Measurements from ENCODE around the gene MYMX. TPM values are rescaled to one million over a fixed set of nuclear protein-coding genes. Genes with fewer than 3 reads are reported as not detected.

Gene MYMX
- total and polyA plus RNA-seq, 4 donors: 0.21 TPM; not detected in 3

- TF ChIP-seq, protein P1, sequence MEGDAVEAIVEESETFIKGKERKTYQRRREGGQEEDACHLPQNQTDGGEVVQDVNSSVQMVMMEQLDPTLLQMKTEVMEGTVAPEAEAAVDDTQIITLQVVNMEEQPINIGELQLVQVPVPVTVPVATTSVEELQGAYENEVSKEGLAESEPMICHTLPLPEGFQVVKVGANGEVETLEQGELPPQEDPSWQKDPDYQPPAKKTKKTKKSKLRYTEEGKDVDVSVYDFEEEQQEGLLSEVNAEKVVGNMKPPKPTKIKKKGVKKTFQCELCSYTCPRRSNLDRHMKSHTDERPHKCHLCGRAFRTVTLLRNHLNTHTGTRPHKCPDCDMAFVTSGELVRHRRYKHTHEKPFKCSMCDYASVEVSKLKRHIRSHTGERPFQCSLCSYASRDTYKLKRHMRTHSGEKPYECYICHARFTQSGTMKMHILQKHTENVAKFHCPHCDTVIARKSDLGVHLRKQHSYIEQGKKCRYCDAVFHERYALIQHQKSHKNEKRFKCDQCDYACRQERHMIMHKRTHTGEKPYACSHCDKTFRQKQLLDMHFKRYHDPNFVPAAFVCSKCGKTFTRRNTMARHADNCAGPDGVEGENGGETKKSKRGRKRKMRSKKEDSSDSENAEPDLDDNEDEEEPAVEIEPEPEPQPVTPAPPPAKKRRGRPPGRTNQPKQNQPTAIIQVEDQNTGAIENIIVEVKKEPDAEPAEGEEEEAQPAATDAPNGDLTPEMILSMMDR (IDR thresholded peaks at IDR 0.05; ENCODE audit: control extremely low read depth, extremely low read depth): no peak
- no peak for ATAC-seq (ENCODE audit: insufficient read depth, low FRiP score)
- peaks cover 0 to 3% (median 0%) of the 10 kb centered on the region in 4 donors for H3K36me3 ChIP-seq (ENCODE audit: control insufficient read depth in 4 of 4, insufficient read depth in 4 of 4, low read length in 4 of 4)
- H3K9me3 ChIP-seq (ENCODE audit: control insufficient read depth in 4 of 4, insufficient read depth in 3 of 4, low read length in 3 of 4): no peaks in the 10 kb centered on the region
- WGBS, 2 donors: 85 to 94% methylated on average over 4 of the region's 4 CpGs
- H3K4me1 ChIP-seq (ENCODE audit: control insufficient read depth in 5 of 5, insufficient read depth in 5 of 5, low read length in 5 of 5): peaks cover 12 to 37% (median 17%) of the 10 kb centered on the region in 5 donors
- no peaks in the 10 kb centered on the region for H3K27me3 ChIP-seq (ENCODE audit: control insufficient read depth in 3 of 3, insufficient read depth in 3 of 3, low read length in 2 of 3)
- no peak overlapping the region for H3K9ac ChIP-seq (ENCODE audit: insufficient read depth in 1 of 2, low read length in 2 of 2)
- no peak overlapping the region for H3K4me3 ChIP-seq
- no peak for DNase-seq
- peak overlapping the region in 1 of 2 donors; percentile 78 for H3K27ac ChIP-seq (ENCODE audit: low read depth in 1 of 2, low read length in 1 of 2)
Observed at GRCh38 chr6:44224965-44225305, 8.2 kb downstream of the MYMX start.

DNA sequence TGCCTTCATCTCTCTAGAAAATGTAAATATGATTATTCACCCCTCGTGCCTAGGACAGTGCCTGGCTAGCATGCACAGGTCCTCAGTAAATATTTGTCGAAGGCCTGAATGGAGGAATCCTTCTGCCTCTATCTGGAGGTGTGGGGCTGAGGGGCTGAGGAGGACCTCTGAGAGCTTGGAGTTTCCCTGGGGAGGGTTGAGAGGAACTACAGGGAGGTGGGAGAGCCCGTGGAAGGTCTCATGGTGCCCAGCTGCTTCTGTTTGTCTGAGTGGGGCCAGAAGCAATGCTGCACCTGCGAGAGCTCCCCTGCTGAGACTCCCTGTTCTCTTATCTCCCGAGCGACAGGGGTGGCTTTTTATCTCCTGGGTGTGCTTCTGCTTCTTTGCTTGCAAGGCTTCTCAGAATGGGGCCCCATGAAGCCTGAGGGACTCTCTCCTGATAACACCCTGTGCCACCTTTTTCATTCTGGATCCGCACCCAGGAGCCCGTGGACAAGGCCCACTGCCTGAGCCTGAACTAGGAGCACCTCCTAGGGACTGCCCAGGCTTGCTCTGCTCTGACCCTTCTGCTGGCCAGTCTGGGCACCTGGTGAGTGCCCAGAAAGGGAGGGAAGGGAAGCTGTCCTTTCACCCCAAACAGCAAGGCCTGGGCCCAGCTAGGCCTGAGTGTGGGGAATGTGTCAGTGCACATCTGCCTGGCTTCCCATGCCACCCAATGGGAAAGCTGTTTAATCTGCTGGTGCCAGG, 9.0 kb downstream of the MYMX start:
- Histone ChIP-seq H3K4me1 (ENCODE audit: control insufficient read depth in 5 of 5, insufficient read depth in 5 of 5, low read length in 5 of 5) (peaks cover 12 to 36% (median 17%) of the 10 kb centered on the region in 5 donors), H3K27ac (ENCODE audit: low read depth in 1 of 2, low read length in 1 of 2) (peak overlapping the region in 1 of 2 donors; percentile 87), H3K9ac (ENCODE audit: insufficient read depth in 1 of 2, low read length in 2 of 2) (no peak overlapping the region), H3K36me3 (ENCODE audit: control insufficient read depth in 4 of 4, insufficient read depth in 4 of 4, low read length in 4 of 4) (peaks cover 0 to 7% (median 1%) of the 10 kb centered on the region in 4 donors), H3K27me3 (ENCODE audit: control insufficient read depth in 3 of 3, insufficient read depth in 3 of 3, low read length in 2 of 3) (no peaks in the 10 kb centered on the region), H3K9me3 (ENCODE audit: control insufficient read depth in 4 of 4, insufficient read depth in 3 of 4, low read length in 3 of 4) (no peaks in the 10 kb centered on the region), H3K4me3 (no peak overlapping the region)
- ATAC-seq (ENCODE audit: insufficient read depth, low FRiP score) (no peak), DNase-seq (no peak)
- 88% methylated on average over 8 of the region's 8 CpGs for WGBS, 2 donors
- TF ChIP-seq, protein P1 (IDR thresholded peaks at IDR 0.05; ENCODE audit: control extremely low read depth, extremely low read depth): no peak

DNA sequence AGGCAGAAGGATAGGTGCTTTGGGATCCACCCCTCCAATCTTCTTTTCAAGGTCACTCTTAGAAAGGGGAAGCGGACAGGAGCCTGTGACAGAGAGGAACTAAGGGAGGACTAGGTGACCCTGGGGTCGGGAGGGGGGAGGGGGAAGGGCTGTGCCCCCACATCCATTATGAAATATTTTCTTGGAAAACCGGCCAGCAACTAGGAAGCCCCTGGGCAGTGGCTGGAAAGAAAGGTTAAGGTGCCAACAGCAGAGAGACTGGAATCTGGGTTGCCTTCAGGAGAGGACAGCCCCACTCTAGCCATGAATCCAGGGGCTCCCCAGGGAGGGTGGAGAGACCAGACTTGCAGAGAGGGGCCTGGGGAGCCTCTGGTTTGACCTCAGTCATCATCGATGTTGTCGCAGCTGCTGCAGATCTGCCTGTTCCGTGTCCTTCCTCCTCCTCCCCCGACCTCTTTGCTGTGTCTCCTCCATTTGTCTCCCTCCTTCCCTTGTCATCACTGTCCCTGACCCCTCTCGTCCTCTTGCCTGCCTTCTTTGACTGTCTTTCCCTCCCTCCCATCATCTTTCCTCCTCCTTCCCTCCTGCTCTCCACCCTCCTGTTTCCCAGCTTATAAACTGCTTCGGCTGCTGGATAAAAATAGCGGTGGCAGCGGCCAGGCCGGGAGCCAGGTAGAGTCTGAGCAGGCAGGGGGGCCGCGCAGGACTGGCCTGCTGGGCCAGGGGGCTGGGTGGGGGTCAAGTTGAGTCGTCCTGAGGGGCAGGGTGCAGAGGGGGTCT, 9.8 kb downstream of the MYMX start:
- Histone ChIP-seq H3K9ac (ENCODE audit: insufficient read depth in 1 of 2, low read length in 2 of 2) (no peak overlapping the region), H3K27ac (ENCODE audit: low read depth in 1 of 2, low read length in 1 of 2) (peak overlapping the region; percentile 10 to 87), H3K4me1 (ENCODE audit: control insufficient read depth in 5 of 5, insufficient read depth in 5 of 5, low read length in 5 of 5) (peaks cover 8 to 28% (median 17%) of the 10 kb centered on the region in 5 donors), H3K9me3 (ENCODE audit: control insufficient read depth in 4 of 4, insufficient read depth in 3 of 4, low read length in 3 of 4) (no peaks in the 10 kb centered on the region), H3K27me3 (ENCODE audit: control insufficient read depth in 3 of 3, insufficient read depth in 3 of 3, low read length in 2 of 3) (no peaks in the 10 kb centered on the region), H3K4me3 (no peak overlapping the region), H3K36me3 (ENCODE audit: control insufficient read depth in 4 of 4, insufficient read depth in 4 of 4, low read length in 4 of 4) (peaks cover 0 to 11% (median 1%) of the 10 kb centered on the region in 4 donors)
- WGBS, 2 donors: 60 to 63% methylated on average over 15 of the region's 15 CpGs
- ATAC-seq (ENCODE audit: insufficient read depth, low FRiP score) (no peak), DNase-seq (no peak)
- TF ChIP-seq, protein P1 (IDR thresholded peaks at IDR 0.05; ENCODE audit: control extremely low read depth, extremely low read depth): no peak
